Thoracic aorta (tissue), 2 donors: ENCODE measurements around the gene CCNL1. TPM values are rescaled to one million over a fixed set of nuclear protein-coding genes. Genes with fewer than 3 reads are reported as not detected.

ENCODE experiments used
- ATAC-seq: fragments of 150-250 bp; one replicate; pipeline ENCODE4 v1.8.0; 2017; ENCODE audit warnings: low read depth; ENCODE audit not compliant: insufficient number of reproducible peaks, low FRiP score
- DNase-seq: peaks from one replicate; pipeline ENCODE4 v3.0.0-alpha.2; 2020; ENCODE audit warnings: low spot score
- H3K27ac ChIP-seq, 2 donors: fragments of 200-600 bp; sonication (generic); 1 replicate in 1 of 2; 2 replicates in 1 of 2; pipeline ENCODE4 v1.5.1; 2016; ENCODE audit warnings: mild to moderate bottlenecking in 2 of 2, moderate library complexity in 2 of 2
- H3K27me3 ChIP-seq: fragments of 200-600 bp; sonication (generic); replicated peaks from 2 replicates; pipeline ENCODE4 v1.6.0; 2016; ENCODE audit warnings: mild to moderate bottlenecking; ENCODE audit not compliant: insufficient read depth
- H3K36me3 ChIP-seq: fragments of 200-600 bp; sonication (generic); one replicate; pipeline ENCODE4 v1.5.1; 2016
- H3K4me1 ChIP-seq, 2 donors: fragments of 200-600 bp; sonication (generic); 1 replicate in 1 of 2; 2 replicates in 1 of 2; pipeline versions ENCODE4 v1.5.1 to v1.6.0; 2016; ENCODE audit warnings: low read depth in 2 of 2, mild to moderate bottlenecking in 1 of 2; ENCODE audit not compliant: control insufficient read depth in 1 of 2
- H3K4me3 ChIP-seq: fragments of 200-600 bp; sonication (generic); 2 replicates; pipeline ENCODE4 v1.5.1; 2016; ENCODE audit warnings: mild to moderate bottlenecking
- H3K9me3 ChIP-seq: fragments of 200-600 bp; sonication (generic); 2 replicates; pipeline ENCODE4 v1.5.1; 2016
- total RNA-seq, 2 donors: library from RNA; depleted of rRNA; stranded (reverse); fragments of >200 nt; gene quantifications; one replicate each; pipeline versions ENCODE4 v1.1.0 to v1.2.3, GENCODE V29; 2016
- TF ChIP-seq, protein P1 (sequence below): fragments of 200-600 bp; sonication (generic); IDR thresholded peaks from one replicate; pipeline ENCODE4 v1.5.1; 2019; ENCODE audit warnings: antibody characterized with exemption

The CCNL1 gene
- total RNA-seq, 2 donors from 2014 or later: 210 to 387 TPM

DNA sequence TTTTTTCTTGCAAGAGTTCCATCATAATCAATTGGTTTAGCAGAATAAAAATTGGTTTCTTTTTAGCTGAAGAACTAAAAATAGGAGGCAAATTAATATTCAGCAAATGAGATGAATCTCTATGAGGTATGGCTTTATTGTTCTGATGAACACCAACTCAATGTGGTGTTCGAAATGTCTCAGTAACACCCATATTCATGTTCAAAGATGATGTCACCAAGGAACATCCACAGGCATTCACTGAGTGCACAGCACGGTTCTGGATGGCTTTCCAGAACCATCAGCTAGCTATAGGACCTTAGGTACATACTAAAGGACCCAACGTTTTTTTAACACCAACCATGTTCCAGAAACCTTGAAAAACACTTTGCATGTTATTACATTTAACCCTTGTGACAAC, 42.7 kb downstream of the CCNL1 start:
- H3K27ac ChIP-seq: no peak overlapping the region
- no peak overlapping the region for H3K4me3 ChIP-seq
- ATAC-seq (no peak), DNase-seq (no peak)
- no peaks in the 10 kb centered on the region for H3K36me3 ChIP-seq
- H3K27me3 ChIP-seq: no peaks in the 10 kb centered on the region
- no peaks in the 10 kb centered on the region for H3K9me3 ChIP-seq
- no peaks in the 10 kb centered on the region for H3K4me1 ChIP-seq
- TF ChIP-seq, protein P1, sequence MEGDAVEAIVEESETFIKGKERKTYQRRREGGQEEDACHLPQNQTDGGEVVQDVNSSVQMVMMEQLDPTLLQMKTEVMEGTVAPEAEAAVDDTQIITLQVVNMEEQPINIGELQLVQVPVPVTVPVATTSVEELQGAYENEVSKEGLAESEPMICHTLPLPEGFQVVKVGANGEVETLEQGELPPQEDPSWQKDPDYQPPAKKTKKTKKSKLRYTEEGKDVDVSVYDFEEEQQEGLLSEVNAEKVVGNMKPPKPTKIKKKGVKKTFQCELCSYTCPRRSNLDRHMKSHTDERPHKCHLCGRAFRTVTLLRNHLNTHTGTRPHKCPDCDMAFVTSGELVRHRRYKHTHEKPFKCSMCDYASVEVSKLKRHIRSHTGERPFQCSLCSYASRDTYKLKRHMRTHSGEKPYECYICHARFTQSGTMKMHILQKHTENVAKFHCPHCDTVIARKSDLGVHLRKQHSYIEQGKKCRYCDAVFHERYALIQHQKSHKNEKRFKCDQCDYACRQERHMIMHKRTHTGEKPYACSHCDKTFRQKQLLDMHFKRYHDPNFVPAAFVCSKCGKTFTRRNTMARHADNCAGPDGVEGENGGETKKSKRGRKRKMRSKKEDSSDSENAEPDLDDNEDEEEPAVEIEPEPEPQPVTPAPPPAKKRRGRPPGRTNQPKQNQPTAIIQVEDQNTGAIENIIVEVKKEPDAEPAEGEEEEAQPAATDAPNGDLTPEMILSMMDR: no peak

DNA sequence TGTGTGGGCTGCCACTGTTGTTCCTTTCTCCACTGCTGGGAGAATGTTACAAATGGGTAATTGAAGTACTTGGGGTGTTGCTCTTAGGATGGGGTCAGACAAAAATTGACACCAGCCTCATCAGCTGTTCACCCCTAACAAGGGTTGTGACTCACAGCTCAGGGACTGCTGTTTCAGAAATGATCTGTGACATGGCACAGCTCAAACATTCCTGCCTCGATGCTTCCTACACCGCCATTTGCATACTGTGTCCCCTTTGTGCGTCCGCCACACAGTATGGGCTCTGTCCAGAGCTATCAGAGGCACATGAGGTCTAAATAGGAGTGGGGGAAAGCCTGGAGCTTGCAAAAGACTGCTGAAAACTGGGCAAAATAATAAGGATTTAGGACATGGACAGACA, 43.9 kb downstream of the CCNL1 start:
- Histone ChIP-seq H3K27me3 (no peaks in the 10 kb centered on the region), H3K9me3 (no peaks in the 10 kb centered on the region), H3K36me3 (no peaks in the 10 kb centered on the region), H3K27ac (no peak overlapping the region), H3K4me3 (no peak overlapping the region), H3K4me1 (no peaks in the 10 kb centered on the region)
- ATAC-seq (no peak), DNase-seq (no peak)
- TF ChIP-seq, protein P1: no peak

DNA sequence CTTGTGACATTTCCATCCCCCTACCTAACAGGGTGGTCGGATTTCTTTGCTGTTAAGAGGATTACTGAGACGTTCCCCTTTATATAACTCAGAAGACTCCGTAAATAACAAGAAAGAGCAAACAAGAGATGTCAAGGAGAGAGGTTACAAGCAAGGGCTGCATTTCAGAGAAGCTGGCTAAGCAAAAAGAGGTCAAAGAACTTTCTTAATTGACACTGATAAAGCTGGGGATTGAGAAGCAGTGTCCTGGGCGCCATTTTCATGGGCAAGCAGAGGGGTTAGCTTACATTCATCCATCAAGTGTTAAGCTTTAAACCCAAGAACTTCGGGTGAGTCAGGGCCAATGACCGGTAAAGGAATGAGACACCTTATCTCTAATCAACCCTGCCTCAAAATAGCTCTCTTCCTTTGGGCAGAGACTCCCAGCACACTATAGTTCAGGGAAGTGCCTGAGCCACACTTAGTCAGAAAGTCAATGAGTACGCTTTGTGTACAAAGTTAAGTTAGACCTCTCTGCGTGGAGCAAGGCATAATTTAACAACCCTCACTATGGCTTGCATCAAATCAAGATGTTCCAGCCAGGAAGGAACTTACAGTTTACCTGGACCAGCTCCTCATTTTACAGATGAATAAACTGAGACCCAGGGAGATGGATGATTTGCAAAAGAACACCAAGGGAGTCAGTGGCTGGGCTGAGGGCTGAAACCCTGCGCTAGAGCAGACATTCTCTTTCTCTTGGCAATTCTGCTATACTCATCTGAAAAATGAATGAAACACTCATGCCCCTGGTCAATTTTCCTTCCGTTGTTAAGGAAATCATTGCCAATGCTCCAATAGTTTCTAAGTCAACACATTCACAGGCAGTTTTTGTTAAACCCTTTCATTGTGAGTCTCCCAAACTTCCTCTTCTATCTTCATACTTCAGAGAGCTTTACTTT, 44.6 kb downstream of the CCNL1 start:
- TF ChIP-seq, protein P1: no peak
- no peak for ATAC-seq
- DNase-seq: no peak
- H3K4me3 ChIP-seq: no peak overlapping the region
- H3K27me3 ChIP-seq: no peaks in the 10 kb centered on the region
- H3K36me3 ChIP-seq: no peaks in the 10 kb centered on the region
- H3K9me3 ChIP-seq: no peaks in the 10 kb centered on the region
- H3K27ac ChIP-seq: no peak overlapping the region
- H3K4me1 ChIP-seq: no peaks in the 10 kb centered on the region

DNA sequence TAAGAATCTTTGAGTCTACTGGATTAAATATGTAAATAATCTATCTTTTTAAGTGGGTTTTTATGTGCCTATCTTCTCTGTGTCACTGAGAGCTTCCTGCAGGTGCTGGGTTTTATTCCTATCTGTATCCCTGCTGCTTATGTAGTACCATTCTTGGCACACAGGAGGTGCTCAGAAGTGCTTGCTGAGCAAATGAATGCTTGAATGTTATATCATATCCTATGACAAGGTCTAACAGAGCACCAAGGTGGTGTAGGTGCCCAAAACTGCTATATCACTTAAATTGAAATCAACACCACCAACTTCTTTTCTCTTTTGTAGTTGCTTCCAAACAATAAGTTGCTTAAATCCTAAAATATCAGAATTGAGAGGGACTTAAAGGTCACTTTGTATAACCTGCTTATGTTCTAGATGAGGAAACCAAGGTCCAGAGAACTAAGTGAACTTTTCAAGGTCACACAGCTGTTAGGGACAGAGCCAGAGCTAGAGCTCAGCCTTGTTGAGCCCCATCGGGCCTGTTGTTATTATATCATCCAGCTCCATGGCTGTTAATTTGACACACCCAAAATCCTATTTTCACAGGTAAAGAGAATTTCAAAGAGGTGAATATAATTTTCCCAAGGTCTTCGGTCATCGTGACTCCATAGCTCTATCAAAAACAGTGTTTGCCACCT, 46.0 kb downstream of the CCNL1 start:
- Histone ChIP-seq H3K27me3 (no peaks in the 10 kb centered on the region), H3K36me3 (no peaks in the 10 kb centered on the region), H3K4me3 (no peak overlapping the region), H3K27ac (no peak overlapping the region), H3K4me1 (no peaks in the 10 kb centered on the region), H3K9me3 (no peaks in the 10 kb centered on the region)
- no peak for DNase-seq
- no peak for ATAC-seq
- TF ChIP-seq, protein P1: no peak

DNA sequence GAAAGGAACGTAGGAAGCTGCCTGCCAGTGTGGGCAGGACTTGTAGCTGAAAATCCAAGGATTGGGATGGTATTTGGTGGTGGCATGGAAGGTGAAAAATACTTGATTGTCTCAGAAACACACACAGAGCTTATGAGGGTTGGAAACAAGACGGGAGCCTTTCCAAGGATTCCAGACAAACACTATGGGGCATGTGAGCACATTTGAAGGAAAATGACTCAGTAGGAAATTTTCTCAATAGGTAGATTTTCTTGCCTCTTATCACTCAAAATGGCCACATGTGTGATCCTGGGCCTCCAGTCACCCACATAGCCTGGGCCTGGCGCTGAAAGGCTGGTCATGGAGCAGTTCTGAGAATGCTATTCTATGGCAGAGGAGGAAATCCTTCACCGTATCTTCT, 47.4 kb downstream of the CCNL1 start:
- no peaks in the 10 kb centered on the region for H3K27me3 ChIP-seq
- H3K4me1 ChIP-seq: no peaks in the 10 kb centered on the region
- ATAC-seq (no peak), DNase-seq (no peak)
- TF ChIP-seq, protein P1: no peak
- H3K27ac ChIP-seq: no peak overlapping the region
- no peaks in the 10 kb centered on the region for H3K36me3 ChIP-seq
- H3K4me3 ChIP-seq: no peak overlapping the region
- no peaks in the 10 kb centered on the region for H3K9me3 ChIP-seq
